GM12878 (cell line): ENCODE measurements around the gene LPIN3. TPM values are rescaled to one million over a fixed set of nuclear protein-coding genes. Genes with fewer than 3 reads are reported as not detected.

Source experiments
- ATAC-seq: fragments of 200-7000 bp; cut with Tn5 transposase; 3 replicates; pipeline ENCODE4 v1.9.1; 2020; ENCODE audit warnings: mild to moderate bottlenecking, moderate library complexity
- BruUV-seq: library from RNA; stranded (reverse); fragments of 400-500 nt; replicated peaks from 2 replicates; lab custom pipeline; 2021; lab: Mats Ljungman, UMichigan
- CTCF ChIA-PET: fragments of 300-600 bp; sonication (Branson Sonifier 250); formaldehyde crosslinking; extraction: SDS; loops from one replicate; lab custom pipeline; 2021; ENCODE audit warnings: inconsistent platforms; lab: Yijun Ruan, JAX
- POLR2A ChIA-PET: fragments of 350-600 bp; formaldehyde crosslinking; extraction: SDS; loops from one replicate; lab custom pipeline; 2021; ENCODE audit warnings: inconsistent platforms; lab: Charles Lee
- RAD21 ChIA-PET: fragments of 300-600 bp; sonication (Branson Sonifier 250); formaldehyde crosslinking; loops from one replicate; lab custom pipeline; 2023; ENCODE audit warnings: antibody characterized with exemption; ENCODE audit not compliant: unreplicated experiment; lab: Charles Lee
- SMC1A ChIA-PET: fragments of 300-600 bp; sonication (Branson Sonifier 250); formaldehyde crosslinking; loops from one replicate; lab custom pipeline; 2023; ENCODE audit not compliant: unreplicated experiment, uncharacterized antibody; lab: Charles Lee
- DNase-seq: peaks from one replicate; pipeline ENCODE4 v3.0.0-alpha.2; 2011; ENCODE audit warnings: low read depth, low spot score
- FAIRE-seq: peaks from 3 replicates; lab custom pipeline; 2011; peaks lifted over from hg19 to GRCh38; lab: Jason Lieb, UNC
- H2AFZ ChIP-seq: 2 replicates; pipeline ENCODE4 v1.6.0; 2011; ENCODE audit warnings: low read depth, low read length, control low read depth; ENCODE audit not compliant: control insufficient read depth
- H3K27ac ChIP-seq: 2 replicates; pipeline ENCODE4 v1.5.1; 2011; ENCODE audit warnings: control low read depth; ENCODE audit not compliant: control insufficient read depth, insufficient read depth
- H3K27me3 ChIP-seq, 2 experiments: replicated peaks in 1 of 2; 2 replicates each; pipeline versions ENCODE4 v1.6.0 to v1.6.1; 2011; ENCODE audit warnings: low read length in 1 of 2; ENCODE audit not compliant: control insufficient read depth in 2 of 2, insufficient read depth in 2 of 2
- H3K36me3 ChIP-seq, 2 experiments: 2 replicates each; pipeline ENCODE4 v1.5.1; 2011; ENCODE audit warnings: low read length in 1 of 2; ENCODE audit not compliant: control insufficient read depth in 2 of 2, insufficient read depth in 2 of 2
- H3K4me1 ChIP-seq: 2 replicates; pipeline ENCODE4 v1.6.1; 2011; ENCODE audit warnings: mild to moderate bottlenecking, low read length, moderate library complexity, mixed read lengths; ENCODE audit not compliant: control insufficient read depth, insufficient read depth
- H3K4me2 ChIP-seq: 2 replicates; pipeline ENCODE4 v1.6.0; 2011; ENCODE audit warnings: control low read depth; ENCODE audit not compliant: control insufficient read depth, insufficient read depth
- H3K4me3 ChIP-seq: fragments of 200-600 bp; sonication (generic); 2 replicates; pipeline ENCODE4 v1.5.1; 2016
- H3K79me2 ChIP-seq: 2 replicates; pipeline ENCODE4 v1.6.0; 2011; ENCODE audit warnings: low read length; ENCODE audit not compliant: control insufficient read depth, insufficient read depth
- H3K9ac ChIP-seq: 2 replicates; pipeline ENCODE4 v1.8.0; 2011; ENCODE audit warnings: low read length, control low read depth, mixed read lengths; ENCODE audit not compliant: control insufficient read depth, insufficient read depth
- H3K9me3 ChIP-seq: replicated peaks from 3 replicates; pipeline ENCODE4 v1.5.1; 2011; ENCODE audit warnings: mild to moderate bottlenecking, low read length; ENCODE audit not compliant: control insufficient read depth, insufficient read depth
- H4K20me1 ChIP-seq: 2 replicates; pipeline ENCODE4 v1.6.0; 2011; ENCODE audit not compliant: control insufficient read depth, insufficient read depth
- ATF7 ChIP-seq: fragments of 450-650 bp; IDR thresholded peaks from 2 replicates; pipeline ENCODE4 v1.6.1; 2016; ENCODE audit warnings: low read depth, mild to moderate bottlenecking
- BMI1 ChIP-seq: fragments of 450-650 bp; IDR thresholded peaks from 2 replicates; pipeline ENCODE4 v1.6.1; 2016; ENCODE audit warnings: mild to moderate bottlenecking, moderate library complexity, borderline replicate concordance
- CREB1 ChIP-seq: IDR thresholded peaks from 2 replicates; pipeline ENCODE4 v1.6.1; 2012; ENCODE audit warnings: low read depth, mild to moderate bottlenecking, inconsistent platforms
- DPF2 ChIP-seq: fragments of 450-650 bp; IDR thresholded peaks from 2 replicates; pipeline ENCODE4 v1.6.1; 2017; ENCODE audit warnings: mild to moderate bottlenecking
- GABPA ChIP-seq: IDR thresholded peaks from 2 replicates; pipeline ENCODE4 v1.6.1; 2014; ENCODE audit warnings: antibody characterized with exemption, low read depth, mild to moderate bottlenecking, inconsistent platforms
- MAX ChIP-seq: IDR thresholded peaks from 2 replicates; pipeline ENCODE4 v1.6.1; 2012; ENCODE audit warnings: low read depth, low read length, improper control_type of control experiment
- MTA2 ChIP-seq: fragments of 450-650 bp; IDR thresholded peaks from 2 replicates; pipeline ENCODE4 v1.6.1; 2016; ENCODE audit warnings: low read depth, mild to moderate bottlenecking, moderate library complexity
- NR2C1 ChIP-seq: fragments of 450-650 bp; IDR thresholded peaks from 2 replicates; pipeline ENCODE4 v1.6.1; 2017; ENCODE audit warnings: antibody characterized with exemption, mild to moderate bottlenecking, moderate library complexity
- NR2C2 ChIP-seq: IDR thresholded peaks from 2 replicates; pipeline ENCODE4 v1.6.1; 2011; ENCODE audit warnings: borderline replicate concordance, low read depth; ENCODE audit not compliant: control insufficient read depth, insufficient read length
- POU2F2 ChIP-seq: IDR thresholded peaks from 3 replicates; pipeline ENCODE4 v1.6.1; 2011; ENCODE audit warnings: low read depth, mild to moderate bottlenecking, low read length, borderline replicate concordance
- SREBF2 ChIP-seq: IDR thresholded peaks from 2 replicates; pipeline ENCODE4 v1.6.1; 2012; ENCODE audit warnings: mild to moderate bottlenecking, low read length
- YBX1 ChIP-seq: fragments of 450-650 bp; IDR thresholded peaks from 2 replicates; pipeline ENCODE4 v1.6.1; 2016; ENCODE audit warnings: antibody characterized with exemption
- ZNF207 ChIP-seq: fragments of 450-650 bp; IDR thresholded peaks from 2 replicates; pipeline ENCODE4 v1.6.1; 2014; ENCODE audit warnings: antibody characterized with exemption, mild to moderate bottlenecking, borderline replicate concordance
- WGBS: methylation state at CpG from one replicate; pipeline ENCODE4 v1.1.6; 2016; ENCODE audit warnings: low lambda C conversion rate; ENCODE audit not compliant: insufficient replicate concordance, insufficient coverage; ENCODE audit errors: missing lambda C conversion rate; 5-methylcytosine and 5-hydroxymethylcytosine counted together
- in situ Hi-C: fragments of 300-500 bp; cut with MboI; formaldehyde crosslinking; loops from 9 replicates; pipeline ENCODE4 v1.14.3; 2018; ENCODE audit warnings: mixed read lengths
- intact Hi-C: fragments of 100-400 bp; cut with micrococcal nuclease; formaldehyde crosslinking; loops from one replicate; pipeline ENCODE4 v1.14.2; 2022; ENCODE audit not compliant: unreplicated experiment
- polyA plus RNA-seq, 11 experiments: library from polyadenylated mRNA; depleted of rRNA in 4 of 11; unstranded in 6 of 11; stranded (reverse) in 5 of 11; fragments of >200 nt; fragmentation: Nextera tagmentation in 4 of 11; fragmentation: Illumina TruSeq in 1 of 11; extraction: Ambion mirVana in 4 of 11; extraction: Trizol in 1 of 11; gene quantifications; 1 replicate in 1 of 11; 2 replicates in 10 of 11; pipeline versions ENCODE4 v1.2.1 to v1.2.3, GENCODE V29; 2011 to 2016; ENCODE audit warnings: inconsistent platforms in 2 of 11, missing spikeins in 2 of 11, low read depth in 1 of 11
- total RNA-seq, 4 experiments: library from RNA; depleted of rRNA in 3 of 4; stranded (reverse); fragments of >200 nt in 3 of 4; fragmentation: Illumina TruSeq in 1 of 4; extraction: Trizol in 1 of 4; gene quantifications; 2 replicates each; pipeline versions ENCODE4 v1.2.1 to v1.2.3, GENCODE V29; 2013 to 2021
- TF ChIP-seq, protein P1 (sequence below): fragments of 150-350 bp; IDR thresholded peaks from 2 replicates; pipeline ENCODE4 v1.6.1; 2014; ENCODE audit warnings: mild to moderate bottlenecking, low read depth, low read length

LPIN3 gene
- total and polyA plus RNA-seq, 10 of the 15 experiments (the other 5 are each of a cell fraction or from before 2014, with no cell fraction given): 0.13 to 1.3 (median 0.51) TPM

- H3K36me3 ChIP-seq: no peaks in the 10 kb centered on the region
- BruUV-seq: no TSS peak
- H3K4me1 ChIP-seq: peaks cover 30% of the 10 kb centered on the region
- no peak overlapping the region for H3K27ac ChIP-seq
- ChIA-PET POLR2A (no interaction called here), CTCF (interaction anchor here (0.9 to 1.4 kb wide), 2 partner anchors 90 to 326 kb away, joined by 3 read pairs; no protein-coding TSS in a partner anchor), SMC1A (interaction anchor here (0.6 to 3.0 kb wide), 4 partner anchors 16 to 173 kb away, joined by 3 to 8 read pairs (median 5); no protein-coding TSS in a partner anchor), RAD21 (no interaction called here)
- no peaks in the 10 kb centered on the region for H3K9me3 ChIP-seq
- no peak for FAIRE-seq
- in situ Hi-C loops: no loop called here
- no peak for TF ChIP-seq MAX
- no peak for ATAC-seq
- intact Hi-C loops: no loop called here
- no peak overlapping the region for H3K4me2 ChIP-seq
- no peaks in the 10 kb centered on the region; the same call in 1 of the 2 replicates for H3K79me2 ChIP-seq
- H2AFZ ChIP-seq: no peak overlapping the region
- H3K4me3 ChIP-seq: no peak overlapping the region
- no peaks in the 10 kb centered on the region for H3K27me3 ChIP-seq
- DNase-seq: no peak
- 96% methylated on average over 1 of the region's 1 CpG for WGBS
- no peak overlapping the region for H3K9ac ChIP-seq
- no peaks in the 10 kb centered on the region for H4K20me1 ChIP-seq
Measured at GRCh38 chr20:41308290-41308711, 32.3 kb upstream of the LPIN3 start.

GRCh38 chr20:41308726-41309413 lies 31.8 kb upstream of the LPIN3 start:
- no peak overlapping the region for H3K4me2 ChIP-seq
- H3K27ac ChIP-seq: no peak overlapping the region
- H3K9me3 ChIP-seq: no peaks in the 10 kb centered on the region
- H3K36me3 ChIP-seq: no peaks in the 10 kb centered on the region
- SMC1A ChIA-PET: interaction anchor here (0.6 to 2.3 kb wide), 3 partner anchors 16 to 152 kb away, joined by 3 to 7 read pairs (median 3); no protein-coding TSS in a partner anchor
- ATAC-seq: no peak
- H2AFZ ChIP-seq: no peak overlapping the region
- POLR2A ChIA-PET: no interaction called here
- no TSS peak for BruUV-seq
- H3K9ac ChIP-seq: no peak overlapping the region
- H3K27me3 ChIP-seq: no peaks in the 10 kb centered on the region
- intact Hi-C loops (no loop called here), in situ Hi-C loops (no loop called here)
- H3K4me1 ChIP-seq: peaks cover 28% of the 10 kb centered on the region
- 94% methylated on average over 3 of the region's 3 CpGs for WGBS
- H3K4me3 ChIP-seq: no peak overlapping the region
- FAIRE-seq: no peak
- H4K20me1 ChIP-seq: no peaks in the 10 kb centered on the region
- CTCF ChIA-PET: no interaction called here
- RAD21 ChIA-PET: no interaction called here
- no peaks in the 10 kb centered on the region; the same call in 1 of the 2 replicates for H3K79me2 ChIP-seq
- DNase-seq: no peak
- TF ChIP-seq, protein P1, sequence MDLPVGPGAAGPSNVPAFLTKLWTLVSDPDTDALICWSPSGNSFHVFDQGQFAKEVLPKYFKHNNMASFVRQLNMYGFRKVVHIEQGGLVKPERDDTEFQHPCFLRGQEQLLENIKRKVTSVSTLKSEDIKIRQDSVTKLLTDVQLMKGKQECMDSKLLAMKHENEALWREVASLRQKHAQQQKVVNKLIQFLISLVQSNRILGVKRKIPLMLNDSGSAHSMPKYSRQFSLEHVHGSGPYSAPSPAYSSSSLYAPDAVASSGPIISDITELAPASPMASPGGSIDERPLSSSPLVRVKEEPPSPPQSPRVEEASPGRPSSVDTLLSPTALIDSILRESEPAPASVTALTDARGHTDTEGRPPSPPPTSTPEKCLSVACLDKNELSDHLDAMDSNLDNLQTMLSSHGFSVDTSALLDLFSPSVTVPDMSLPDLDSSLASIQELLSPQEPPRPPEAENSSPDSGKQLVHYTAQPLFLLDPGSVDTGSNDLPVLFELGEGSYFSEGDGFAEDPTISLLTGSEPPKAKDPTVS: no peak
- TF ChIP-seq GABPA (no peak), ATF7 (no peak), NR2C2 (no peak), NR2C1 (no peak), YBX1 (no peak), POU2F2 (no peak), MTA2 (no peak), SREBF2 (no peak), CREB1 (no peak), BMI1 (no peak), DPF2 (no peak), ZNF207 (no peak)
